BE2C (cell line): ENCODE measurements around the gene PTPRM.

ENCODE experiments used
- DNase-seq: peaks from one replicate; pipeline ENCODE4 v3.0.0-alpha.2; 2020
- H3K27me3 ChIP-seq: fragments of 250-450 bp; sonication (Bioruptor Pico); 2 replicates; pipeline ENCODE4 v1.5.1; 2020; ENCODE audit warnings: mild to moderate bottlenecking
- H3K36me3 ChIP-seq: fragments of 250-450 bp; sonication (Bioruptor Pico); 2 replicates; pipeline ENCODE4 v1.5.1; 2020; ENCODE audit warnings: mild to moderate bottlenecking
- H3K4me1 ChIP-seq: fragments of 250-450 bp; sonication (Bioruptor Pico); 2 replicates; pipeline ENCODE4 v1.5.1; 2020
- H3K4me3 ChIP-seq: 2 replicates; pipeline ENCODE4 v1.5.1; 2011; ENCODE audit warnings: low read depth, low read length
- H3K9me3 ChIP-seq: fragments of 250-450 bp; sonication (Bioruptor Pico); 2 replicates; pipeline ENCODE4 v1.5.1; 2020
- CTCF ChIP-seq: IDR thresholded peaks from 2 replicates; pipeline ENCODE4 v1.5.1; 2012; ENCODE audit warnings: mild to moderate bottlenecking, low read depth, low read length

PTPRM gene

DNA sequence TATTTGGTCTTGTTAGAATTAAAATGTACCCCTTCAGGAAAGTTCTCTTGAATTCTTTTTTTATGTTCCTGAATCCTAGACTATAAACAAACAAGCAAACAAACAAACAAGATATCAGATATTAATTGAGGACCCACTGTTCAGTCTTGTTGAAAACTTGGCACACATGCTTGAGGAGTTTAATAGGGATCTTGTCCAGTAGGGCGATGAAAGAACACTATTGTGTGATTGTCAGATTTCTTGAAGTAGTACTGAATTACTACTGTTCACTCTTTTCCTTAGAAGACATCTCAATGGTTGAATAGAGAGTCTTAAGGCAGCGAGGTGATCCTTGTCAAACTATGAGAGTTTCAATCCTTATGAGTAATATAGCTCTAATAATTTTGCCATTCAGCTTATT is 130.2 kb downstream of the PTPRM start:
- Histone ChIP-seq H3K27me3 (no peaks in the 10 kb centered on the region), H3K4me1 (no peaks in the 10 kb centered on the region), H3K9me3 (no peaks in the 10 kb centered on the region), H3K4me3 (no peak overlapping the region), H3K36me3 (no peaks in the 10 kb centered on the region)
- no peak for TF ChIP-seq CTCF
- no peak for DNase-seq

GRCh38 chr18:7711495-7711894 is 144.4 kb downstream of the PTPRM start:
- H3K4me3 ChIP-seq, result no peak overlapping the region
- TF ChIP-seq CTCF, result no peak
- no peaks in the 10 kb centered on the region for H3K27me3 ChIP-seq
- H3K36me3 ChIP-seq, result no peaks in the 10 kb centered on the region
- H3K9me3 ChIP-seq, result no peaks in the 10 kb centered on the region
- no peak for DNase-seq
- H3K4me1 ChIP-seq, result no peaks in the 10 kb centered on the region

DNA sequence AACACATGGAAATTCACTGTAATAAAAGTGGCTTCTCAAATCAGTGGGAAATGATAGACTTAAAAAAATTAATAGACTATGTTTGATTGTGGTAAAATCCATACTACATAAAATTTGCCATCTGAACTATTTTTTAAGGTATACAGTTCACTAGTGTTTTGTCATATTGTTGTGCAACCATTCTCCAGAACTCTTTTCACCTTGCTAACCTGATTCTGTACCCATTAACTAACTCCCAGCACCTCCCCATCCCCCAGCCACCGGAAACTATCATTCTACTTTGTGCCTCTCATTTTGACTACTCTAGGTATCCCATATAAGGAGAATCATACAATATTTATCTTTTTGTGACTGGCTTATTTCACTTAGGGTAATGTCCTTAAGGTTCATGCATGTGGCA is 153.3 kb downstream of the PTPRM start:
- H3K36me3 ChIP-seq, result no peaks in the 10 kb centered on the region
- TF ChIP-seq CTCF, result no peak
- no peaks in the 10 kb centered on the region for H3K4me1 ChIP-seq
- no peaks in the 10 kb centered on the region for H3K9me3 ChIP-seq
- H3K4me3 ChIP-seq, result no peak overlapping the region
- no peaks in the 10 kb centered on the region for H3K27me3 ChIP-seq
- no peak for DNase-seq

- H3K4me3 ChIP-seq, result no peak overlapping the region
- H3K36me3 ChIP-seq, result no peaks in the 10 kb centered on the region
- DNase-seq, result no peak
- no peaks in the 10 kb centered on the region for H3K4me1 ChIP-seq
- no peaks in the 10 kb centered on the region for H3K27me3 ChIP-seq
- no peaks in the 10 kb centered on the region for H3K9me3 ChIP-seq
- TF ChIP-seq CTCF, result no peak
Measured at GRCh38 chr18:7721532-7721931, 154.4 kb downstream of the PTPRM start.

GRCh38 chr18:7722955-7723354 is 155.8 kb downstream of the PTPRM start:
- DNase-seq, result no peak
- no peak for TF ChIP-seq CTCF
- H3K4me1 ChIP-seq, result no peaks in the 10 kb centered on the region
- H3K9me3 ChIP-seq, result no peaks in the 10 kb centered on the region
- H3K4me3 ChIP-seq, result no peak overlapping the region
- H3K36me3 ChIP-seq, result no peaks in the 10 kb centered on the region
- no peaks in the 10 kb centered on the region for H3K27me3 ChIP-seq

DNA sequence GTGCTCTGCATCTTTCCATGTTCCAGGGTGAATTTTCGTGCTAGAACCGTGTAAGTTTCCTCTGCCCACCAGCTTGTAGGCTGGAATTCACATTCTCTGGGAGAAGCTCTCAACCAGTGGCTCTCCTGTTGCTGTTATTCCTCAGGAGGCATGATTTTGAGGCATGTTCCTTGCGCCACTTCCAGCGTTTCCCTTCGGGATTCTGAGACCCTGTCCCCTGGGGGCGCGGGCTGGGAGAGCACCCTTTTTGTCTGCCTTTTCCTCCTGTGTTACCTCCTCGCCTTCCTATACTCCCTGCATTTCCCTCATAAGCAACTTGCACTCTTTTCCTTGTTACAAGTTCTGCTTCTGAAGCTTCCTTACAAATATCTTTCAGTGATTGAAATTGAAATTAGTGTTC is 156.4 kb downstream of the PTPRM start:
- no peak for DNase-seq
- no peak for TF ChIP-seq CTCF
- Histone ChIP-seq H3K27me3 (no peaks in the 10 kb centered on the region), H3K36me3 (no peaks in the 10 kb centered on the region), H3K4me1 (no peaks in the 10 kb centered on the region), H3K4me3 (no peak overlapping the region), H3K9me3 (no peaks in the 10 kb centered on the region)
